Gastroesophageal sphincter (tissue), 4 donors: ENCODE data around the gene GIPC2. TPM values are rescaled to one million over a fixed set of nuclear protein-coding genes. Genes with fewer than 3 reads are reported as not detected.

Experiments
- ATAC-seq: fragments of 150-250 bp; one replicate; pipeline ENCODE4 v1.9.1; 2016; ENCODE audit warnings: mild to moderate bottlenecking, moderate library complexity
- H3K27ac ChIP-seq, 4 donors: fragments of 200-600 bp; sonication (generic) in 3 of 4; 1 replicate in 3 of 4; 2 replicates in 1 of 4; pipeline ENCODE4 v1.5.1; 2016 to 2019
- H3K27me3 ChIP-seq: fragments of 200-600 bp; sonication (generic); one replicate; pipeline ENCODE4 v1.5.1; 2019
- H3K36me3 ChIP-seq, 2 donors: fragments of 200-600 bp; sonication (generic); one replicate each; pipeline ENCODE4 v1.5.1; 2019; ENCODE audit warnings: control low read depth in 1 of 2
- H3K4me1 ChIP-seq, 3 donors: fragments of 200-600 bp; sonication (generic); 1 replicate in 2 of 3; 2 replicates in 1 of 3; pipeline ENCODE4 v1.5.1; 2016 to 2019; ENCODE audit warnings: control low read depth in 2 of 3
- H3K4me3 ChIP-seq, 2 donors: fragments of 200-600 bp; sonication (generic); one replicate each; pipeline ENCODE4 v1.5.1; 2019; ENCODE audit warnings: mild to moderate bottlenecking in 1 of 2, moderate library complexity in 1 of 2
- H3K9me3 ChIP-seq, 3 donors: fragments of 200-600 bp; sonication (generic); one replicate each; pipeline ENCODE4 v1.5.1; 2017 to 2019; ENCODE audit warnings: control low read depth in 2 of 3
- EP300 ChIP-seq: sonication (generic); formaldehyde crosslinking; IDR thresholded peaks from one replicate; pipeline ENCODE4 v1.6.1; 2017; ENCODE audit warnings: antibody characterized with exemption, mild to moderate bottlenecking
- POLR2A ChIP-seq, 2 donors: fragments of 450-650 bp; IDR thresholded peaks; one replicate each; pipeline ENCODE4 v1.6.1; 2017; ENCODE audit warnings: antibody characterized with exemption in 2 of 2, mild to moderate bottlenecking in 2 of 2, moderate library complexity in 1 of 2
- POLR2AphosphoS5 ChIP-seq: sonication (generic); formaldehyde crosslinking; IDR thresholded peaks from one replicate; pipeline ENCODE4 v1.6.1; 2017; ENCODE audit warnings: antibody characterized with exemption
- WGBS, 2 donors: methylation state at CpG; one replicate each; pipeline ENCODE4 v1.1.5; 2018; ENCODE audit warnings: low coverage in 1 of 2; 5-methylcytosine and 5-hydroxymethylcytosine counted together
- total RNA-seq, 4 donors: library from RNA; depleted of rRNA; stranded (reverse); fragments of >200 nt; gene quantifications; one replicate each; pipeline ENCODE4 v1.1.0, GENCODE V29; 2016
- TF ChIP-seq, protein P1 (sequence below), 4 experiments: fragments of 200-600 bp in 2 of 4; fragments of 450-650 bp in 2 of 4; sonication (generic) in 1 of 4; IDR thresholded peaks; one replicate each; pipeline ENCODE4 v1.5.1; 2017 to 2019; ENCODE audit warnings: antibody characterized with exemption in 4 of 4, mild to moderate bottlenecking in 2 of 4, moderate library complexity in 2 of 4

The GIPC2 gene
- total RNA-seq, 4 donors from 2014 or later, result 2.2 to 9.0 (median 5.5) TPM

GRCh38 chr1:78153092-78153736, 107.4 kb downstream of the GIPC2 start:
- Histone ChIP-seq H3K9me3 (no peaks in the 10 kb centered on the region), H3K4me1 (no peaks in the 10 kb centered on the region), H3K4me3 (no peak overlapping the region), H3K36me3 (no peaks in the 10 kb centered on the region), H3K27ac (no peak overlapping the region), H3K27me3 (no peaks in the 10 kb centered on the region)
- 50% methylated on average over 2 of the region's 4 CpGs; no CpG with 5 or more reads in 1 of the 2 donors for WGBS, 2 donors
- ATAC-seq, result no peak
- TF ChIP-seq POLR2AphosphoS5, result no peak
- TF ChIP-seq POLR2A (IDR thresholded peaks at IDR 0.05), result no peak
- TF ChIP-seq EP300, result no peak
- TF ChIP-seq, protein P1, sequence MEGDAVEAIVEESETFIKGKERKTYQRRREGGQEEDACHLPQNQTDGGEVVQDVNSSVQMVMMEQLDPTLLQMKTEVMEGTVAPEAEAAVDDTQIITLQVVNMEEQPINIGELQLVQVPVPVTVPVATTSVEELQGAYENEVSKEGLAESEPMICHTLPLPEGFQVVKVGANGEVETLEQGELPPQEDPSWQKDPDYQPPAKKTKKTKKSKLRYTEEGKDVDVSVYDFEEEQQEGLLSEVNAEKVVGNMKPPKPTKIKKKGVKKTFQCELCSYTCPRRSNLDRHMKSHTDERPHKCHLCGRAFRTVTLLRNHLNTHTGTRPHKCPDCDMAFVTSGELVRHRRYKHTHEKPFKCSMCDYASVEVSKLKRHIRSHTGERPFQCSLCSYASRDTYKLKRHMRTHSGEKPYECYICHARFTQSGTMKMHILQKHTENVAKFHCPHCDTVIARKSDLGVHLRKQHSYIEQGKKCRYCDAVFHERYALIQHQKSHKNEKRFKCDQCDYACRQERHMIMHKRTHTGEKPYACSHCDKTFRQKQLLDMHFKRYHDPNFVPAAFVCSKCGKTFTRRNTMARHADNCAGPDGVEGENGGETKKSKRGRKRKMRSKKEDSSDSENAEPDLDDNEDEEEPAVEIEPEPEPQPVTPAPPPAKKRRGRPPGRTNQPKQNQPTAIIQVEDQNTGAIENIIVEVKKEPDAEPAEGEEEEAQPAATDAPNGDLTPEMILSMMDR (IDR thresholded peaks at IDR 0.05), result no peak

DNA sequence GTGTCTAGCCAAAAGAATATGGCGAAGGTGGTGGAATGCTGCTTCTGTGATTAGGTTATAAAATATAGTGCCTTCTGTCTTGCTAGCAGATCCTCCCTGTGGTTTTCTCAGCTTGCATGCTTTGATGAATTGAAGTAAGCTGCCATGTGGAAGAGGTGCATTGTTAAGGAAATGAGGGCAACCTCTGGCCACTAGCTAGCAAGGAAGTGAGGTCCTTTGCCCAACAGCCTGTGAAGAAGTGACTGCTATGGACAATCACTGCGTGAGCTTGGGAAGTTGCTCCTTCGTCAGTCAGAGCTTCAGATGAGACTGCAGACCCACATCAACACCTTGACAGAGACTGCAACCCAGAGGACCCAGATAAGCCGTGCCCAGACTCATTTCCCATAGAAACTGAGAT, 109.4 kb downstream of the GIPC2 start:
- Histone ChIP-seq H3K36me3 (no peaks in the 10 kb centered on the region), H3K4me3 (no peak overlapping the region), H3K27me3 (no peaks in the 10 kb centered on the region), H3K9me3 (no peaks in the 10 kb centered on the region), H3K4me1 (no peaks in the 10 kb centered on the region), H3K27ac (no peak overlapping the region)
- TF ChIP-seq POLR2AphosphoS5 (no peak), EP300 (no peak), POLR2A (IDR thresholded peaks at IDR 0.05) (no peak)
- TF ChIP-seq, protein P1 (IDR thresholded peaks at IDR 0.05), result no peak
- WGBS, 2 donors, result 92 to 100% methylated on average over 1 to 3 of the region's 4 CpGs
- ATAC-seq, result no peak

- Histone ChIP-seq H3K9me3 (no peaks in the 10 kb centered on the region), H3K27ac (no peak overlapping the region), H3K4me1 (no peaks in the 10 kb centered on the region), H3K27me3 (no peaks in the 10 kb centered on the region), H3K36me3 (no peaks in the 10 kb centered on the region), H3K4me3 (no peak overlapping the region)
- no peak for ATAC-seq
- TF ChIP-seq, protein P1 (IDR thresholded peaks at IDR 0.05), result no peak
- TF ChIP-seq EP300 (no peak), POLR2AphosphoS5 (no peak), POLR2A (IDR thresholded peaks at IDR 0.05) (no peak)
Measured at GRCh38 chr1:78156805-78157521, 111.2 kb downstream of the GIPC2 start.

DNA sequence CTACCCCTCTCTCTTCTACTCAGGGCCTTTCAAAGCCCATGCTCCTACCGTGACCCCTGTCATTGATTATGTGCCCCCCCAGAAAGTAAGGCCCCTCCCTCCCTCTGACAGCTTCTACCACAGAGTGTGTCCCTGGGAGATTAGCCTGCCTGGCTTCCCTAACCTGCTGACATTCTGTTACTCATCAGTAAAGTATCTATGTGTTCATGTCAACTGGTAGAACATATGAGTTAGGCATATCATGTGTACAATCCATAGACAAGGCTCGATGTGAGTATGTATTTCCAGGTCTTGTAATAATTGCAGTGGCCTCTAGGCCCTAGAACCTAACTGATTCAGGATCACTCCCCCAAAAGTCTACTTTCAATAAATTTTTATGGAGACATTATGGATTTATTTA, 120.0 kb downstream of the GIPC2 start:
- Histone ChIP-seq H3K27me3 (no peaks in the 10 kb centered on the region), H3K4me1 (peaks cover 0 to 1% (median 0%) of the 10 kb centered on the region in 3 donors), H3K27ac (no peak overlapping the region), H3K36me3 (no peaks in the 10 kb centered on the region), H3K4me3 (no peak overlapping the region), H3K9me3 (no peaks in the 10 kb centered on the region)
- ATAC-seq, result no peak
- TF ChIP-seq, protein P1 (IDR thresholded peaks at IDR 0.05), result no peak
- no peak for TF ChIP-seq POLR2A (IDR thresholded peaks at IDR 0.05)
- TF ChIP-seq EP300, result no peak
- TF ChIP-seq POLR2AphosphoS5, result no peak
- 67 to 89% methylated on average over 1 to 2 of the region's 2 CpGs for WGBS, 2 donors

DNA sequence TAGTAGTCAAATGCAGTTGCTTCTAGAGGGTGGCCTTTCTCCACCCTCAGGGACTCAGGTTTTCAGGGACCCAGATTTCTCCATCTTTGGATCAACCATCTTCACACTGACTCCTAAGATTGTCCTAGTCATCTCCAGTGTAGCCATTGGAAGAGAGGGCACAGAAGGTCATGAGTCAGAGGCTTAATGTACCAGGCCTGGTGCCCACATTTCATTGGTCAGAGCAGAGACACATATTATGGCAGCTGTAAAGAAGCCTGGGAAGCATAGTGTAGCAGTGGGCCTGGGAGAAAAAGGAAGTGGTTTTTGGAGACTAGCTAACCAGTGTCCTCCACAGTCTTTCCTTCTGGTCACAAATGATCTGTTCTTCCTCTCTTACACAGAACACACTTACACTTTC, 122.5 kb downstream of the GIPC2 start:
- Histone ChIP-seq H3K27me3 (no peaks in the 10 kb centered on the region), H3K4me1 (peaks cover 0 to 9% (median 0%) of the 10 kb centered on the region in 3 donors), H3K36me3 (no peaks in the 10 kb centered on the region), H3K9me3 (no peaks in the 10 kb centered on the region), H3K4me3 (no peak overlapping the region), H3K27ac (no peak overlapping the region)
- TF ChIP-seq, protein P1 (IDR thresholded peaks at IDR 0.05), result no peak
- TF ChIP-seq EP300, result no peak
- TF ChIP-seq POLR2AphosphoS5, result no peak
- no peak for TF ChIP-seq POLR2A (IDR thresholded peaks at IDR 0.05)
- no peak for ATAC-seq
